Posterior vena cava (tissue), 2 donors: ENCODE measurements around the gene RSAD2. TPM values are rescaled to one million over a fixed set of nuclear protein-coding genes. Genes with fewer than 3 reads are reported as not detected.
"Not testable (repeated sequence)": the region's sequence is repeated elsewhere in the genome, so short reads cannot be mapped to it uniquely, and the experiment has no call there.

Experiments used
- DNase-seq: peaks from one replicate; pipeline ENCODE4 v3.0.0-alpha.2; 2020; ENCODE audit warnings: low spot score
- intact Hi-C, 2 donors: fragments of 100-400 bp; cut with DNase I; formaldehyde crosslinking; loops; one replicate each; pipeline versions ENCODE4 v1.14.1 to v1.14.2; 2022 to 2023
- total RNA-seq, 2 donors: library from RNA; stranded (reverse); fragmentation: NEBNext Ultra II Directional; extraction: Animal tissue kit (Norgen Biotek cat#: 25700); gene quantifications; one replicate each; pipeline ENCODE4 v1.2.1, GENCODE V29; 2021
- donor health status: DM: yes; HTN: yes; CAD: no.
- donor health status: DM: yes; HTN: yes; CAD: no.

The RSAD2 gene
- total RNA-seq, 2 donors from 2014 or later: 3.8 to 6.9 TPM

DNA sequence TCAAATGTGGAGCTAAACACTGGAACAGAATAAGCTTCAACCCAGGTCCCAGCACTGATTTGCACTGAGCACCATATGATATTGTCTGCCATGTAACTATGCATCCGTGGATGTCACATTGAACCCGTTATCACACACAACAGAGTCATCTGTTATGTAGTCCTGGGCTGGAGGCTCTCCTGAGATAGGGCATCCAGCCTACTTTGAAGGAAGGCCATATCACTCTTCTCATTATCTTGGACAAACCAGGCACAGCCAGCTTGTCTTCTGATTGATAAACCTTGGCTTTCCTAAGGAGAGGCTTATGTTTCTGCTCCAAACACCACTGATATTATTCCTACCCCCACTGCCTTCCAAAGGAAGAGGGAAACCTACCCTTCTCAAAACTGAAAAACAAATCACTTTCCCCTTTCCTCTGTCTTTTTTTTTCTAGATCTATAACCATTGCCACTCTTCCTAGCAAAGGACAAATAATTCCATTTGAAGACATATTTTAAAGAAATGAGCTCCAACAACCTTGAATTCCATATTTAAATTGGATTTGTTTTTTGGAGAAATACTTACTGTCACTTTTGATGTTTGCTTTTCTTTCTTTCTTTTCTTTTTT is 16.4 kb downstream of the RSAD2 start:
- intact Hi-C loops: no loop called here
- no peak for DNase-seq

DNA sequence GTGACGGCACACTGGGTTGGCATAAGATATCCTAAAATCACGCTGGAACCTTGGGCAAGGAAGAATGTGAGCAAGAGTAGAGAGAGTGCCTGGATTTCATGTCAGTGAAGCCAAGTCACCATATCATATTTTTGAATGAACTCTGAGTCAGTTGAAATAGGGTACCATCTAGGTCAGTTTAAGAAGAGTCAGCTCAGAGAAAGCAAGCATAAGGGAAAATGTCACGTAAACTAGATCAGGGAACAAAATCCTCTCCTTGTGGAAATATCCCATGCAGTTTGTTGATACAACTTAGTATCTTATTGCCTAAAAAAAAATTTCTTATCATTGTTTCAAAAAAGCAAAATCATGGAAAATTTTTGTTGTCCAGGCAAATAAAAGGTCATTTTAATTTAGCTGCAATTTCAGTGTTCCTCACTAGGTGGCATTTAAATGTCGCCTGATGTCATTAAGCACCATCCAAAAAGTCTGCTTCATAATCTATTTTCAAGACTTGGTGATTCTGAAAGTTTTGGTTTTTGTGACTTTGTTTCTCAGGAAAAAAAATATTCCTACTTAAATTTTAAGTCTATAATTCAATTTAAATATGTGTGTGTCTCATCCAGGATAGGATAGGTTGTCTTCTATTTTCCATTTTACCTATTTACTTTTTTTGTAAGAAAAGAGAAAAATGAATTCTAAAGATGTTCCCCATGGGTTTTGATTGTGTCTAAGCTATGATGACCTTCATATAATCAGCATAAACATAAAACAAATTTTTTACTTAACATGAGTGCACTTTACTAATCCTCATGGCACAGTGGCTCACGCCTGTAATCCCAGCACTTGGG is 19.6 kb downstream of the RSAD2 start:
- intact Hi-C loops: no loop called here
- DNase-seq: no peak

DNA sequence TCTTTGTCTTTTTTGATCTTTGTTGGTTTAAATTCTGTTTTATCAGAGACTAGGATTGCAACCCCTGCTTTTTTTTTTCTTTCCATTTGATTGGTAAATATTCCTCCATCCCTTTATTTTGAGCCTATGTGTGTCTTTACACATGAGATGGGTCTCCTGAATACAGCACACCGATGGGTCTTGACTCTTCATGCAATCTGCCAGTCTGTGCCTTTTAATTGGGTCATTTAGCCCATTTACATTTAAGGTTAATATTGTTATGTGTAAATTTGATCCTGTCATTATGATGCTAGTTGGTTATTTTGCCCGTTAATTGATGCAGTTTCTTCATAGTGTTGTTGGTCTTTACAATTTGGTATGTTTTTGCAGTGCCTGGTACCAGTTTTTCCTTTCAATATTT is 25.0 kb downstream of the RSAD2 start:
- intact Hi-C loops, DNase-seq: not testable (repeated sequence)

DNA sequence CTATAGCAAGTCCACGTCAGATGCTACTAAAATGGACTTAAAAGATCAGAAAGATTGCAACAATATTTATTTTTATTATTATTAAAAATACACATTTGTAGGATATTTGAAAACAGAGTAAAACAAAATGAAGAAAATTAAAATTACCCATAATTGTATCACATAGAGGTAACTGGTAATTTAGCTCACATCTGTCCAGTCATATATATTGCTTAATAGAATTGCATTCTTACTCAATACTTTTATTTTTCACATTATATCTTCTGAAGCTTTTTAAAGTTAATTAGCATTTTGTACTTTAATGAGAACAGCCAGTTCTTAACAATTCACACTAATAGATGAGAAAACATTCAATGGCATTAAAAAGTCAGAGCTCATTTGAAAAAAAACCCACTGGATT is 28.1 kb downstream of the RSAD2 start:
- intact Hi-C loops: loop anchor here in 1 of 2 donors (1.0 kb wide), 1 partner anchor 22 kb away; no protein-coding TSS in a partner anchor
- DNase-seq: no peak

DNA sequence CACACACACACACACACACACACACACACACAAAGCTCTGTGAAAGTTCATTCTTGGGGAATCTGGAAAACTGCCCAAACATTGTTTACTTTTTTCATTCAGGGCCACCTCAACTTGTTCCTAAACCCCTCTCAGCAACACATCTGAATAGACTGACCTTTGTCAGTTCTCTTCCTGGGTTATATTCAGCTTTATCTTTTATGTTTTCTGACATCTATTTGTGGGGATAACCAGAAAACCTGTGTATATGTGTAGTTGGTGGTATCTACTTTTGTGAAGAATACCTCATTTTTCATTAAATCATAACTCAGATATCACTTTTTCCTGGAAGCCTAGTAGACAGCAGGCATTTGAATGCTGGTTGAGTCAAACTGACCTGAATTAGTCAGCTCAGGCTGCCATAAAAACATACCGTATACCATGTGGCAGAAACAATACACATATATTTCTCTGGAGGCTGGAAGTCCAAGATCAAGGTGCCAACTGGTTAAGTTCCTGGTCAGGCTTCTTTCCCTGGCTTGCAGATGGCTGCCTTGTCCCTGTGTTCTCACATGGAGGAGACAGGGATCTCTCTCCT is 28.7 kb downstream of the RSAD2 start:
- intact Hi-C loops: no loop called here
- no peak for DNase-seq

DNA sequence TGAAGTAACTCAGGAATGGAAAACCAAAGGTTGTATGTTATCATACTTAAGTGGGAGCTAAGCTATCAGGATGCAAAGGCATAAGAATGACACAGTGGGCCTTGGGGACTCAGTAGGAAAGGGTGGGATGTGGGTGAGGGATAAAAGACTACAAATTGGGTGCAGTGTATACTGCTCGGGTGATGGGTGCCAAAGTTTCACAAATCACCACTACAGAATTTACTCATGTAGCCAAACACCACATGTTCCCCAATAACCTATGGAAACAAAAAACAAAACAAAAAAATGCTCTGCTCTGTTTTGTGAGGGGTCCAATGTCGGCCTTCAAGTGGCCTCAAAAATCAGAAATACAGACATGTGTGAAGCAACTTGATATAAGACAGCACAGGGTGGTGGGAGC is 30.7 kb downstream of the RSAD2 start:
- no peak for DNase-seq
- intact Hi-C loops: no loop called here

DNA sequence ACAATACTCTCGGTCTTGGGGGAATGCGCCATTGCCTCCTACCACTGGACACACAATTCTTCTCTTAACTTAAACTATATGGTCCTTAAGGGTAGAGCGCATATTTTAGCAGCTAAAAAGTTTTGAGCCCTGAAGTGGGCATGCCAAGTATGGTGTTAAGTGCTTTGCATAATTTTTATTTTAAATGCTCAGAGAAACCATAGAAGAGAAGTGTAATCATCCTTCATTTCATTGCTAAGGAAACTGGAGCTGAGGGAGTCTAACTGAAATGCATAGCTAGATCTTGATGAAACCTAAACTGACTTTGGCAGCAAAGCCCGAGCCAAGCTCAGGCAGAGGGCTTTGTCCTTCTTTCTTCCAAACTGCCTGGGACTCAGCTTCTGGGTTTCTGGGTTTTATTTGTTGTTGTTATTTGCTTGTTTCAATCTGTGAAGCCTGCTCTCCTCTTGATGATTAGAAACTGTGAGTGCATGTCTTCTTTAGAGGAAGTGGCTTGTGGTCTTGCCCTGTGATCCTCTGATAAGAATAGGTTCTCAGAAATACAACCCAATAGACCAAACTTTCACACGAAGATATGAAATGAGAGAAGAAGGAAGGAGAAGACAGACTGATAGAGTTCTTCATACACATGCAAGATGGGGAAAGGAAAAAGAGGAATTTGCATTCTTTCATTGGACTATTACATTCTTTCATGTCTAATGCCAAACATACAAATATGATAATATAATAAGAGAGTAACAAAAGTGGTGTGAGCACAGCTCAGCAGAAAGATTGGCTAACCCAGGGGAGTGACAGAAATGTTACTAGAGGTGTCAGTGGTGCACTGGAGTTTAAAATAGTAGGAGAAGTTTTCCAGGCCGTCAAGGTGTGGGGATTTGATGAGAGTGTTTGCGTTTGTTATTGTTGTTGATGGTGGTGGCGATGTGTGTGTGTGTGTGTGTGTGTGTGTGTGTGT is 32.1 kb downstream of the RSAD2 start:
- intact Hi-C loops: loop anchor here (10.0 kb wide), 2 partner anchors 115 to 125 kb away; no protein-coding TSS in a partner anchor

DNA sequence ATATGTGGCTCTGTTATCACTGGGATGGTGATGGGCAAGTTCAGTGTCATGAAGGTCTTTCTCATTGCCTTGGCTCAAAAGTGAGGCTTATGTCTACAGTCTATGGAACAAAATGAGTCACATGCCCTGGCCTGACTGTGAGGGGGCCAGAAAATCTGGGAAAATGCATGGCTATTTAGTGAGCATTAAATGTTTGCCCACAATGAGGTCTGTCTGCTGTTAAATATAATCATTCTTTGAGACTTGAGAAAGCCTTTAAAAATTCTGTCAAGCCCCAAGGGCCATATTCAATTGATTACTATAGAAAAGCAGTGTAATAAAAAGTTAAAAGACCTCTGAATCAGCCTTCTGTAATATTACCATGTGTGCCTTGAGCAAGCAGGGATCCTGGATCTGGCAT is 34.1 kb downstream of the RSAD2 start:
- intact Hi-C loops: loop anchor here (10.0 kb wide), 2 partner anchors 113 to 123 kb away; no protein-coding TSS in a partner anchor
- no peak for DNase-seq

More for the DNA sequence above, 32.1 kb downstream of the RSAD2 start:
- no peak for DNase-seq

DNA sequence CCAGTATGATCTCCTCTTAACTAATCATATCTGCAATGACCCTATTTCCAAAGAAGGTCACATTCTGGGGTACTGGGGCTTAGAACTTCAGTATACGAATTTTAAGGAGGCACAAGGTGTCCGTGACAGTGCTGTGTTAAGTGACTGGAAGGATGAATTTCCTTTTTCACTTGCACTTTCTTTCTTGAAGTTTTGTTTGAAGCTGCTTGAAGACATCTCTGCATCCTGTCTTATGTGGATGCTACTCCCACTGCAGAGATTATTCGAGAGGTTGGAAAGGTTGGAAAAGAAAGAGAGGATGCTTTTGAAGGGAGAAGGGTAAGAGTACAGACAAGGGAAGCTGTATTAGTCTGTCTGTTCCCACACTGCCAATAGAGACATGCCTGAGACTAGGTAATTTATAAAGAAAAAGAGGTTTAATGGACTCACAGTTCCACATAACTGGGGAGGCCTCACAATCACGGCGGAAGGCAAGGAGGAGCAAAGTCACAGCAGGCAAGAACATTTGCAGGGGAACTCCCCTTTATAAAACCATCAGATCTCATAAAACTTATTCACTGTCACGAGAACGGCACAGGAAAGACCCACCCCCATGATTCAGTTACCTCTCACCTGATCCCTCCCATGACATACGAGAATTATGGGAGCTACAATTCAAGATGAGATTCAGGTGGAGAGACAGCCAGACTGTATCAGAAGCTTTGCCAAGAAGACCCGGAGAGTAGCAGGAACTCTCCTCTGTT is 36.0 kb downstream of the RSAD2 start:
- no peak for DNase-seq
- intact Hi-C loops: loop anchor here (10.0 kb wide), 2 partner anchors 111 to 121 kb away; no protein-coding TSS in a partner anchor

DNA sequence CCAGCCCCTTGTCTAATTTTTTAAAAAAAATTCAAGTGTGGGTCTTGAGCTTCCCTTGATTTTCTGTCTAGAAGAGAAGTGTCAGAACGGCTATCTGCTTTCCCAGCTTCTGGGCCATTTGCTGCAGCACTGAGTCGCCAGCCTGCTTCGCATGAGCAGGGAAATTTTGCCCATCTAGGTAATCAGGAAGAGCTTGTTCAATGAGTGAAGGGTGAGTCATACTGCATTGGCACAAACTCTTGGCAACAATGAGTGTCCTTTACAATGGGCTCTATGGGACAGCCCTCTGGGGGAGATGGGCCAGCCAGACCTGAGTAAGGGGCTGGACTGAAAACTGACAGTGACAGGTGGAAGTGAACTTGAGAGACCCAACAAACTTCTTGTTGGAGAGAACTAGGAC is 37.3 kb downstream of the RSAD2 start:
- intact Hi-C loops: loop anchor here (10.0 kb wide), 2 partner anchors 110 to 120 kb away; no protein-coding TSS in a partner anchor
- DNase-seq: no peak

DNA sequence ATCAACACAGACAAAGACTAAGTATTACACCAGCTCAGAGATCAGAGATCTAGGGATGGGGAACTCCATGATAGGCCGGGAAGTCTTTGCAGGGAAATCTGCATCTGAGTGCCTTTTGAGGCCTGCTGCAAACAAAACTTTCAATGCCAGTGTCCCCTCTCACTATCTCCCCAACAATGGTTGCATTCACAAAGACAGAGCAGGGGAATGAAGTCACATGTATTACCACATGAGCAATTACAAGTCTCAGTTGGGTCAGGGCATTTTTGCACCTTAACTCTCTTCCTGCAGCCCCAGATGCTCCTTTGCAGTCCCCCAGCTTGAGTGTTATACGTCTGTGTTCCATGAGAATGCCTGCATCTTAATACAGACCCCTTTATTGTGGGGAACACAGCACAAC is 37.8 kb downstream of the RSAD2 start:
- intact Hi-C loops: loop anchor here (10.0 kb wide), 2 partner anchors 109 to 119 kb away; no protein-coding TSS in a partner anchor
- DNase-seq: no peak

DNA sequence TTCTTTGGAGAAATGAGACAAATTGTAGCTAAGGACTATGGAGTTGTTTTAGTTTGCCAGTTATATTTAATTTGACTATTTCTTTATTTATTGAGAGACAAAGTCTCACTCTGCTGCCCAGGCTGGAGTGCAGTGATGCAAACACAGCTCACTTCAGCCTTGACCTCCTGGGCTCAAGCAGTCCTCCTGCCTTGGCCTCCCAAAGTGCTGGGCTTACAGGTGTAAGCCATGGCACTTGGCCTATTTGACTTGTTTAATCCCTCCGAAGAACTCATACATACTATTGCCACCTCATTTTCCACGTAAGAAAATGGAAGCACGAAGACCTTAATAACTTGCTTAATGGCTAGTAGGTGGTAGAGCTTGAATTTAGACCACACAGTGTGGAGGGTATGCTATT is 38.6 kb downstream of the RSAD2 start:
- intact Hi-C loops: loop anchor here (10.0 kb wide), 2 partner anchors 109 to 119 kb away; no protein-coding TSS in a partner anchor
- DNase-seq: no peak

DNA sequence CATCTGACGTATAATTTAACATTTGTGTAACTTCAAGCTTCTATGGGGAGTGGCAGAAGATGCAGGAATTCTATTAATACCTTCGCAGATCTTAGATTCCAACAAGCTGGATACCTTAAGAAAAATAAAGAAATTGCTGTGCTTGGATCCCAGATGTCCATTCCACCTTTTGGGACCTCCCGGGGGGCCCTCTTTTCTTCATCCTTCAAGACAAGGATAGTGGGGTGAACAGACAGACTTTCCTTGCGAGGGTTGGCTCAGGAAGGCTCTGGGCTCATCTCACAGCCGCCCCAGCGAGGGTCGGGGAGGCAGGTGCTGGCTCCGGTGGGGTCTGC is 39.1 kb downstream of the RSAD2 start:
- intact Hi-C loops: loop anchor here (10.0 kb wide), 2 partner anchors 108 to 118 kb away; no protein-coding TSS in a partner anchor
- no peak for DNase-seq

DNA sequence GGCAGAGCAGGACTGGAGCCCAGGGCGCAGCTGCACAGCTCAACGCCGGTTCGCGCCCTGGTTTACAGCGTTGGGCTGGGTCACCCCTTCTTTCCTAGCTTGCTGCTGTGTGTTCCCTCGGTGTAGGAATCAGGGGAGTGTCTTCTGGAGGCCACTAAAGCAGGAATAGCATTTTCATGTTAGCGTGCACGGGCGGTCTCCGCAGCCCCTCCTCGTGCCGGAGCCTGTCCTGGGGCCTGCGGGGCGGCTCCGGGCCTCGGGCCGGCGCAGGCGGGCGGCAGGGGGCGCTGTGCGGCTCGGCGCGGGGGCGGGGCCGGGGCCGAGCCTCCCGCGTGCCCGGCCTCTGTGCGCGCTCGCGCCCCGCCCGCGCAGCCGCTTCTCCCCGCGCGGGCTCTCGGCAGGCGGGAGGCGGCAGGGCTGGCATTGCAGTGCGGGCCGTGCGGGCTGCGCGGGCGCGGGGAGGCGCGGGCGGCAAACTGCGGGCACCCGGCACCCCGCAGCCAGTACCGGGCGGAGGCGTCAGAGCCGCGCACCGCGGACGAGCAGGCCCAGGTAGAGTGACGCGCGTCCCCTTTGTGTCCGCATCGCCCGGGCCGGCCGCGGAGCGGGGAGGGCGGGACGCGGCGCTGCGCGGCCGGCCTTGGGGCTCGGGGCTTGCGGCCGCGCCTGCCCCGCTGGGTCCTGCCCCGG is 39.6 kb downstream of the RSAD2 start, which contains the start of gene RNF144A:
Gene RNF144A, plus strand, starts transcription at position 342 of the 690 bp plus-strand sequence. CDS start 79,515 bp downstream, outside the sequence.
- intact Hi-C loops: loop anchor here (10.0 kb wide), 2 partner anchors 108 to 118 kb away; no protein-coding TSS in a partner anchor
- no peak for DNase-seq

DNA sequence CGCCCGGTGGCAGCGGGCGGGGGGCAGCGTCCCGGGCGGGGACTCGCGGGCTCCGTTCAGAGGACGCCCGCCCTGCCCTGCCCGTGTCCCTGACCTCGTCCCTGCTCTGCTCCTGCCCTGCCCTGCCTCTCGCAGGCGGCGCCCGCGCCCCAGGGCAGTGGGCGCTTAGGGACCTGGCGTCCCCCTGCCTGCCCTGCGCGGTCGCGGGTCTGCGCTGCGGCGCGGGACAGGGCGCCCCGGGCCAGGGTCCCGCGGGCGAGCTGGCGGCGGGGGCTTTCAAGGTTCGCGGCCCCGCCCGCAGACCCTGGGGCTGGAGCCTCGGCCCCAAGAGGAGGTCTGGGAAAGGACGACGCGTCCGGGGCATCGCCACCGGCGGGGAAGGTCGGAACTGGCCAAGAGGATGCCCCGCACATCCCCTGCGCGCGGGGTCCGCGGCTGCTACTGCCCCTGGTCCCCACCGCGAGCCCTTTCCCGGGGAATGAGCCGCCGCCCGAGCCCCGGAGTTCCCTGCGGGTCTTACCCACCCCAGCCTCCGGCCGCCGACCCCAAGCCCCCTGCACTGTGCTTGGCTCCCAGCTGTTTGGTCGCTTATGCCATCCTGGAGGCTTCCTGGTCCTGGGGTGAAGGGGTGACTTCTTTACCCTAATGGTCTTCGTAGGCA is 40.3 kb downstream of the RSAD2 start:
- no peak for DNase-seq
- intact Hi-C loops: loop anchor here (10.0 kb wide), 2 partner anchors 107 to 117 kb away; no protein-coding TSS in a partner anchor

DNA sequence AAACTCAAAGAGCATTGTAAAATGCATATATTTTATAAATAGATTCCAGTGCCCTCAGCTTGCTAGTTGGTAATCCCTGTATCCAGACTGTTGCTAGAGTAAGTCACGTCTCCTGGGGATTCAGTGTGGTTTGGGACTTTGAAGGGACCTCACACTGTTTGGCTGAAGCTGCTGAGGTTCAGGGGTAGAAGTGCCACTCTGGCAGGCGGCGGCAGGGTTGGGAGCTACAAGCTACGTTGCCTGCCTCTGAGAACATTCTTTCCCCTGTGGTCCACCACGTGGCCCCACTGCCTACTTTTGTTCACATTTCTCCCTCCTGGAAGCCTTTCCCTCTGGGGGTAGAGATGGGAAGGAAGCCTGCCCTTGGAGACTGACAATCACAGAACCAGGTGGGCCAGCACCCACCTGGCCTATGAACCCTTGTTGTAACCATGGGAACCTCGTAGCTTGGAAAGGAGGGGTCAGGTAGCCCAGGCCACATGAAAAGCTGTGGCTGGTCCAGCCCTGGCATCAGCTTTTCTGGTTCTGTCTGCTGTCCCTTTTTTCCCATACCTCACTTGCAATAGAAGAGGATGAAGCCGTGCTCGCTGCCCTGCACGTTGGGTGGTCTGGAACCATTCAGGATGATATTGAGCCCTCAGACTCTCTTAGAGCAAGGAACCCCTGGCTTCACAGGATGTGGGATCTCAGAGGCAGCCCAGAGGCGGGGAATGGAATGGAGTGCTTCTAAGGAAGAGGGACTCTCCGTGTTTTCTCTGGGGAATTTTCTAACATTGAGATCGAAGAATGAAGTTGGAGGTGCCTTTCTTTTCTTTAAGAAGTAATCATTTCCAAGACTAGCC is 42.5 kb downstream of the RSAD2 start:
- intact Hi-C loops: loop anchor here (10.0 kb wide), 2 partner anchors 105 to 115 kb away; no protein-coding TSS in a partner anchor

More for the DNA sequence above, 42.5 kb downstream of the RSAD2 start:
- DNase-seq: no peak
